Measurements from ENCODE around the gene ATAD2B.
A peak's percentile ranks its signal among the peaks of the same experiment; 100 is the strongest.
"Not testable (repeated sequence)": the region's sequence is repeated elsewhere in the genome, so short reads cannot be mapped to it uniquely, and the experiment has no call there.

The ATAD2B gene

GRCh38 chr2:23723029-23723428 is 203.9 kb downstream of the ATAD2B start:
- not testable (repeated sequence) for DNase-seq

DNA sequence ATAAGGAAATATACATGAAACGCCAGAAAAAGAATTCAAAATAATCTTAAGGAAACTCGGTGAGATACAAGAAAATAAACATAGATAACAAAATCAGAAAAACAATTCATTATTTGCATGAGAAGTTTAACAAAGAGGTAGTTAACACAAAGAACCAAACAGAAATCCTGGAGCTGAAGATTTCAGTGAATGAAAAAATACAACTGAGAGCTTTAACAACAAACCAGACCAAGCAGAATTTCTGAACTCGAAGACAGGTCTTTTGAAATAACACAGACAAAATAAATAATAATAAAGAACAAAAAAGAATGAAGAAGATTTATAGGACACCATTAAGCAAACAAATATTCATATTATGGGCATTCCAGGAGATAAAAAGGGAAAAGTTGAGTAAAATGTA is 204.7 kb downstream of the ATAD2B start:
- no peak for DNase-seq

GRCh38 chr2:23721454-23721826 is 205.5 kb downstream of the ATAD2B start:
- no peak for DNase-seq

DNA sequence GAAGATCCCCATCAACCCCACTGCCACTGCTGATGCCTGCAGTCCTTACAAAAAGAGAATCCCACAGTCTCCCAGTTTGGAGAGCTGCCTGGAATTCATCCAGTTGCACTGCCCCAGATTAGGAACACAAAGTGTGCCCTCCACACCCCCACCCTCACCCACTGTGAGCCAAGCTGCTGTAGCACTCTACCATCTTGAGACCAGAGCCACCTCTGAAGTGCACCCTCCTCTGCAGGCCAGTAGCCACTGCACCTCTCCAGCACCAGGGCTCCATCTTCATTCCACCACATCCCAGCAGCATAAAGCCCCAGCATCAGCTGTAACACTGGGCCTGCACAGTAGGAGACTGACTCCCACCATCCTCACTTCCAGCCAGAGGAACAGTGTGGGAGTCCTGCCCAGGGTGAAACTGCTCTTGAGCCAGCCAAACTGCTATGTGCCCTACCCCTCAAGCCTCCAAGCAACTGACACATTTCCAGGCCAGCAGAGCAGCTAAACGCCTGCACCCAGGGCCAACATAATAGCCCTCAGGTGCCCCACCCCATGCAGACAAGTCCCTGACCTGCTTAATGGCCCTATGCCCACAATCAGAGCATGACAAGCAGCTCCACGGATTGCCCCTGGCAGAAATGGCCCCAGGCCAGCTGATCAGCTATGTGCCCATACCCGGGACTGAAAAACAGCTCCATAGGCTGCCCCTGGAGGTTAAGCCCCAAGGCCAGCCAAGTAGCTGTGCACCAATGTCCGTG is 206.0 kb downstream of the ATAD2B start:
- DNase-seq: no peak

DNA sequence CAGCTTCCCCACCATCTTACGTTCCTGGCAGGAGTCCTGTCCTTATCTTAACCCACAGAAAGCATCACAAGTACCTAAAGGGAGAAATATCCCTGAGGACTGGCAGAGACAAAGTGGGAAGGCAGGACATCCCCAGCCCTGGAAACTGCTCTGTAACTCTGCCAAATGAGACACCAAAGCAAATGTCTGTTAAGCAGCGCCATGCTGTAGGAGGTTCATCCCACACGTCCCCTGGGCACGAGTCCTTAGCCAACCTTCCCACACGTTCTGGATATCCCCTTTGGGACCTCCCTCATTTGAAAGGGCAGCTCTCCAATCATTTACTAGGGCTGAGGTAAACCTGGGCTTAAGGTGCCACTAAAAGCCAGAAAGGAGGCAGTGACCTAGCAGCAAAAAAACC is 207.2 kb downstream of the ATAD2B start:
- no peak for DNase-seq

DNA sequence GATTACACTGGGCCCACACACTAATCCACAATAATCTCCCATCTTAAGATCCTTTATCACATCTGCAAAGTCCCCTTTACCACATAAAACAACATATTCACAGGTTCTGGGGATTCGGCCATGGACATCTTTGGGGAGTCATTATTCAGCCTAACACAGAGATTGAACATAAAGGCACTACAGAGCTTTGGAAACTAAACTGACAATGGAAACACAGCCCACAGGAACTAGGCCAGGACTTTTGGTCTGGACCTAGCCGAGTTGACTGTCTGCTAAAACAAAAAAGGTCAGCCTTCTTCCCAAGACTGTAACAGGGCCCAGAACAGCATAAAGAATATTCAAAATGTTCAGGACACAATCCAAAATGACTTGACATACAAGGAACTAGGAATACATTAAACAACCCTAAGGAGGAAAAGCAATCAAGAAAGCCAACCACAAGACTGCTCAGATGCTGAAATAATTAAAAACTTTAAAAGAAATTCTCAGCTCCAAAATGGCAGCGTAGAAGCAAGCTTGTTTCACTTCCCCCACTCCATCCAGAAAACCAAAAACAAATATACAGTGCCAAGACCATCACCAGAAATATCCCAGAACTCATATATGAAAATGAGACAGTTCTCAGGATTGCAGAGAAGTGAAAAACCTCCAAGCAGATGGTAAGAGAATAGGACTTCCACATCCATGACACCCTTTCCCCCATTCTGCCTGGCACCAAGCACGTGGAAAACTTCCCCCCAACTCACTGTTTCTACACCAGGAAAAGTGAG is 207.8 kb downstream of the ATAD2B start:
- DNase-seq: no peak

- DNase-seq: no peak
These were observed 213.6 kb downstream of the ATAD2B start for GRCh38 chr2:23713351-23713750.

DNA sequence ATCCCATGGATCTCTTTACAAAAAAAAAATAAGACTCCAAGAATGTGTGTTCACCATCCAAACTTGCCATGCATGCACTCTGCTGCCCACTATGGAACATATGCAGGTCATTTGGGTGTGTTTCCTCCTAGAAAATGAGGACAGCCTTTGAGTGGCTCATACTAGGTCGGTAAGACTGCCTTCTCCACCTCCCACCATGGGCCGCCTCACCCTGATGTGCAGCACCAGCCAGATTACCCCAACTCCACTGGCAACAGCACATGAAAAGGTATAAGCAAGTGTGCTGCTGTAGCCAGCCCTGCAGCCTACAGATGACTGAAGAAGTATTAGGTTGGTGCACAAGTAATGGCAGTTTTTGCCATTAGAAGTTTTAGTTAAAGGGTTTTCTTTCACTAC is 214.2 kb downstream of the ATAD2B start:
- DNase-seq: no peak

DNA sequence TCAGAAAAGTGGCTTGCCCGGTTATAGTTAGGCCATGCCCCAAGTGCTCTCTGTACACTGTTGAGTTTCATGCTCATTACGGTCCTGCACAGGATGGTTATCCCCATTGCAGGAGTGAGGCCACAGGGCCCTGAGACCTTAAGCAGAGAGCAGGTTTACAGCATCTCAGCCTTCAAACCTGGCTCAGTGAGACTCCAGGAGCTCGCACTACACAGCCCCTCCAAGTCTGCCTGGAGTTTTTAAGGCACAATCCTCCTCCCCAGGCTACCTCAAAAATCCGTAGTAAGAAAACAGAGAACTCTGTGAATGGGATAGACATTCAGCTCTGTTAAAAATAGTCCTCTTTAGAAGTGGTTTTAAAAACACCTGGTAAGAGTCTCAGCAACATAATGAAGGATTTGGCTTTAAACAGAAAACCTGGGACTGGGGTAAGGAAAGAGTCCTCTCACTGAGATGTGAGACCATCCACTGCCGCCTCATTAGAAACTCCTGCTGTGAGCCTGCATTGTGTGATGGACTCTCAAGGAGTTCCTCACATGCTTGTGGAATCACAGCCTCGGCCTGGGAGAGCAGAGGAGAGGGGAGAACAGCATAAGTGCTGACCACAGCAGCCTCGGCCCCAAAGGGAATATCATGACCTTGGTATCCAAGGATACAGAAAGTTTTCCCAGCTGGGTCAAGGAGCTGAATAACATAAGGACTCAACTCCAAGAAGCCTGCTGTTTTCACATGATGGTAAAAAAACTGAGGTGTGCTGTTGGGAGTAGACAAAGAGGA is 214.8 kb downstream of the ATAD2B start:
- DNase-seq: peak; percentile 52

GRCh38 chr2:23709311-23709710 is 217.6 kb downstream of the ATAD2B start:
- no peak for DNase-seq

DNA sequence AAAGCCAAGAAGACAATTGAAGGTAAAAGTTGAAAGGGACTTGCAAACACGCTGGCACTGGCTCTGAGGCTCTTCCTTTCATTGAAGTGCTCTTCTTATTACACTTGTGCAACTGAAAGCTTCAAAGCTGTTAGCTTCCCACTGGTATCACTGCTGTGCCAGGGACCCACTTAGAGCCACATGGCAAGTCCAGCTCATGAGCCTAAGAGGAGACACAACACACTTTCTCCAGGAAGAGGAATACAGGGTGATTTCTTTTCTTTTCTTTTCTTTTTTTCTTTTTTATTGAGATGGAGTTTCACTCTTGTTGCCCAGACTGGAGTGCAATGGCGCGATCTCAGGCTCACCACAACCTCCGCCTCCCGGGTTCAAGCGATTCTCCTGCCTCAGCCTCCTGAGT is 218.2 kb downstream of the ATAD2B start:
- no peak for DNase-seq

DNA sequence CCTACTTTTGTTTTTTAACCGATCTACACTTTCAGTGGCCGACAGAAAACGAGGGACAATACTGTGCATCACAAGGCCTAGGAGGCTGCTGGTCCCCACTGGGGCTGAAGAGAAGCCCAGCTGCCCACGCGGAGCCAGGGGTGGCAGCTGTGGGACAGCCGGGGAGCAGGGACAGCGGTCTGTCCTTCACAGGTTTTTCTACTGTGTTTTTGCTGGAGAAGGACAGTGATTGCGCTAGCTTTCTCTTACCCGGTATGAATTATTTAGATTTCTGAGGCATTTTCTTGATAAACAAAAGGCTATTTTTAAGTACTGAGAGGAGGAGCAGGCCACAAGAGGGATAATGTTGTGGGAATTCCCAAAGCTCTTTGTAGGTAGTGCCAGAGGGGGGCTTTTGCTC is 219.8 kb downstream of the ATAD2B start:
- no peak for DNase-seq

DNA sequence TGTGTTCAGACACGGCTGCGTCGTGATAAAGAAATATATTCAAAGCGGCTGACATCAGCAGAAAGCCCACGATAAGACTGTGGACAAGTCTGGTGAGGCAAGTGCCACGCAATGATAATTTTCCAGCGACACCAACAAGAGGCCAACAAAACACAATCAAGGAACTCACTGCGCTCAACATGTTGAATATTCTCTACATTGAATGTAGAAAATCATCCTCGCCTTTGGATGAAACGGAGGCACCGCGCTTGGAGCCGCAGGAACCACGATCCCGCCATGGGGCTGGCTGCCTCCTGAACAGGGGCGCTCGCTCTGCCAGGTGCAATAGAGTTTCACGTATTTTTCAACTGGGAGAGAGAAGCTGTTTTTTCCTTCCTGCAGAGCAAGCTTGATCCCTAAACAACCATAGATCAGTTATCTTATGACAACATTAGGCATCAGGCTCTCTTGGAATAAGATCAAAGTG is 220.3 kb downstream of the ATAD2B start:
- DNase-seq: no peak

- DNase-seq: no peak
These were observed 220.9 kb downstream of the ATAD2B start for GRCh38 chr2:23705771-23706612.

- DNase-seq: no peak
These were observed 223.1 kb downstream of the ATAD2B start for GRCh38 chr2:23703583-23704385.

GRCh38 chr2:23703037-23703582 is 223.8 kb downstream of the ATAD2B start:
- no peak for DNase-seq

GRCh38 chr2:23700627-23701026 is 226.3 kb downstream of the ATAD2B start:
- no peak for DNase-seq

DNA sequence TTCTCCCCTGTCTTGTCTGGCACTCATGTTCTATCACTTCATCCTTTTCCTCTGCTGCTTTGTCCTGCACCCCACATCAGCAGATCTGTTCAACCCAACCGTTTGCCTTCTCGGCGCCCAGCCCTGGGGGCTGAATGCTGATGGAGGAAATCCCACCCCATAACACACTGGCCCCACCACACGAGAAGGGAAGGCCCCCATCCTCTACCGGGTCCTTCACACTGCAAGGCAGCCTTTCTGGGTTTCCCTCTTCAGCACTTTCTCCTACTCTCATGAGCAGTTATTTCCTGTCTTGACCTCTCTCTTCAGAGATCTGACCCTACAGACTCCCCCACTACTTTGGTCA is 227.4 kb downstream of the ATAD2B start:
- no peak for DNase-seq

- DNase-seq: peak; percentile 23
These were observed 228.0 kb downstream of the ATAD2B start for GRCh38 chr2:23698721-23699579.

Data from fibroblast of skin of right quadriceps (primary cell).